Common myeloid progenitor, CD34-positive (primary cell): Measurements from ENCODE around the gene FAM117A.

Experiments used
- CTCF ChIA-PET: fragments of 350-600 bp; sonication (Branson Sonifier 250); formaldehyde crosslinking; loops from one replicate; lab custom pipeline; 2021; ENCODE audit warnings: antibody characterized with exemption; lab: Charles Lee
- POLR2A ChIA-PET: fragments of 350-600 bp; sonication (Branson Sonifier 250); formaldehyde crosslinking; loops from one replicate; lab custom pipeline; 2021; ENCODE audit warnings: antibody characterized with exemption; lab: Charles Lee
- DNase-seq, 3 donors: peaks; one replicate each; pipeline versions ENCODE4 v3.0.0 to v3.0.0-alpha.2; 2013
- H3K27ac ChIP-seq, 2 experiments: 1 replicate in 1 of 2; 2 replicates in 1 of 2; pipeline ENCODE4 v1.7.0; 2013; ENCODE audit warnings: inconsistent platforms in 2 of 2, low read length in 2 of 2, mild to moderate bottlenecking in 2 of 2, low read depth in 1 of 2, moderate library complexity in 1 of 2; ENCODE audit not compliant: severe bottlenecking in 2 of 2, insufficient read depth in 1 of 2, poor library complexity in 1 of 2
- H3K27me3 ChIP-seq, 5 experiments: replicated peaks in 2 of 5; 1 replicate in 3 of 5; 2 replicates in 2 of 5; pipeline versions ENCODE4 v1.6.1 to v1.7.0; 2013; ENCODE audit warnings: low read length in 4 of 5, mild to moderate bottlenecking in 2 of 5, moderate library complexity in 2 of 5, inconsistent platforms in 1 of 5; ENCODE audit not compliant: insufficient read depth in 5 of 5, control insufficient read depth in 4 of 5
- H3K36me3 ChIP-seq, 4 experiments: 1 replicate in 2 of 4; 2 replicates in 2 of 4; pipeline versions ENCODE4 v1.6.1 to v1.7.0; 2013; ENCODE audit warnings: low read length in 3 of 4, control low read depth in 1 of 4, mild to moderate bottlenecking in 1 of 4; ENCODE audit not compliant: control insufficient read depth in 4 of 4, insufficient read depth in 4 of 4
- H3K4me1 ChIP-seq, 4 experiments: 1 replicate in 3 of 4; 2 replicates in 1 of 4; pipeline versions ENCODE4 v1.6.1 to v1.7.1; 2013; ENCODE audit warnings: low read length in 3 of 4, mild to moderate bottlenecking in 3 of 4, control low read depth in 1 of 4, inconsistent platforms in 1 of 4, moderate library complexity in 1 of 4; ENCODE audit not compliant: control insufficient read depth in 4 of 4, insufficient read depth in 4 of 4; ENCODE audit errors: control extremely low read depth in 1 of 4
- H3K4me3 ChIP-seq, 7 experiments: 1 replicate in 4 of 7; 2 replicates in 3 of 7; pipeline versions ENCODE4 v1.5.1 to v1.7.0; 2013; ENCODE audit warnings: mild to moderate bottlenecking in 7 of 7, low read length in 6 of 7, moderate library complexity in 6 of 7, inconsistent platforms in 2 of 7, low read depth in 2 of 7, control low read depth in 1 of 7; ENCODE audit not compliant: insufficient read depth in 4 of 7, control insufficient read depth in 1 of 7; ENCODE audit errors: extremely low read depth in 1 of 7
- H3K9me3 ChIP-seq, 5 experiments: 1 replicate in 4 of 5; 2 replicates in 1 of 5; pipeline versions ENCODE4 v1.6.1 to v1.7.1; 2013; ENCODE audit warnings: low read length in 4 of 5, mild to moderate bottlenecking in 2 of 5, inconsistent platforms in 1 of 5, low read depth in 1 of 5, moderate library complexity in 1 of 5; ENCODE audit not compliant: control insufficient read depth in 4 of 5, insufficient read depth in 2 of 5; ENCODE audit errors: control extremely low read depth in 1 of 5
- WGBS: methylation state at CpG from one replicate; pipeline ENCODE4 v1.1.5; 2013; ENCODE audit not compliant: insufficient coverage; 5-methylcytosine and 5-hydroxymethylcytosine counted together

Gene FAM117A

GRCh38 chr17:49715717-49716279, 48.1 kb downstream of the FAM117A start:
- no peaks in the 10 kb centered on the region for H3K9me3 ChIP-seq
- no peak for DNase-seq
- ChIA-PET POLR2A (interaction anchor here (0.5 kb wide), 1 partner anchor 27 kb away, joined by 3 read pairs; no protein-coding TSS in a partner anchor), CTCF (interaction anchor here (0.5 to 4.4 kb wide), 8 partner anchors 13 to 282 kb away, joined by 3 to 31 read pairs (median 5); partner anchors contain the start of gene KAT7)
- peaks cover 35 to 97% (median 72%) of the 10 kb centered on the region in 4 experiments for H3K36me3 ChIP-seq
- H3K4me1 ChIP-seq: peaks cover 0 to 15% (median 6%) of the 10 kb centered on the region in 4 experiments
- WGBS: 87% methylated on average over 2 of the region's 9 CpGs
- no peaks in the 10 kb centered on the region for H3K27me3 ChIP-seq
- no peak overlapping the region for H3K4me3 ChIP-seq
- H3K27ac ChIP-seq: peak overlapping the region in 1 of 2 experiments; percentile 66

- Histone ChIP-seq H3K4me1 (peaks cover 0 to 21% (median 9%) of the 10 kb centered on the region in 4 experiments), H3K36me3 (peaks cover 33 to 97% (median 72%) of the 10 kb centered on the region in 4 experiments), H3K9me3 (no peaks in the 10 kb centered on the region), H3K27ac (peak overlapping the region in 1 of 2 experiments; percentile 66), H3K27me3 (no peaks in the 10 kb centered on the region), H3K4me3 (no peak overlapping the region)
- CTCF ChIA-PET: interaction anchor here (0.6 to 4.4 kb wide), 7 partner anchors 12 to 283 kb away, joined by 3 to 31 read pairs (median 5); no protein-coding TSS in a partner anchor
- POLR2A ChIA-PET: no interaction called here
- no peak for DNase-seq
- 95% methylated on average over 4 of the region's 4 CpGs for WGBS
Observed at GRCh38 chr17:49715216-49715615, 48.7 kb downstream of the FAM117A start.

GRCh38 chr17:49708515-49709183, 55.3 kb downstream of the FAM117A start:
- CTCF ChIA-PET: interaction anchor here (0.7 to 22.1 kb wide), 30 partner anchors 12 to 290 kb away, joined by 3 to 277 read pairs (median 5); partner anchors contain the start of genes DLX3, FAM117A and NXPH3
- 56% methylated on average over 14 of the region's 15 CpGs for WGBS
- H3K27me3 ChIP-seq: no peaks in the 10 kb centered on the region
- no peaks in the 10 kb centered on the region for H3K9me3 ChIP-seq
- POLR2A ChIA-PET: interaction anchor here (0.6 to 2.7 kb wide), 14 partner anchors 10 to 143 kb away, joined by 3 to 24 read pairs (median 4); partner anchors contain the start of genes FAM117A, KAT7 and NXPH3
- peak overlapping the region in 5 of 7 experiments; percentile 30 to 95 (median 91) for H3K4me3 ChIP-seq
- peak overlapping the region; percentile 98 to 99 for H3K27ac ChIP-seq
- peaks cover 6 to 52% (median 31%) of the 10 kb centered on the region in 4 experiments for H3K4me1 ChIP-seq
- peaks cover 9 to 63% (median 52%) of the 10 kb centered on the region in 4 experiments for H3K36me3 ChIP-seq
- DNase-seq: peak; percentile 49 to 70 (median 69)

GRCh38 chr17:49707608-49708514, 56.1 kb downstream of the FAM117A start, which contains the start of gene SLC35B1:
TSS of gene SLC35B1 (minus strand) at chr17:49707964. CDS start at chr17:49707833, 131 bp downstream.
- H3K4me1 ChIP-seq: peaks cover 6 to 52% (median 31%) of the 10 kb centered on the region in 4 experiments
- POLR2A ChIA-PET: interaction anchor here (0.5 to 2.7 kb wide), 15 partner anchors 9 to 856 kb away, joined by 3 to 24 read pairs (median 5); partner anchors contain the start of genes FAM117A, KAT7 and NXPH3
- peak; percentile 99 to 100 (median 100) for DNase-seq
- H3K4me3 ChIP-seq: peak within 1 kb of the TSS; percentile 77 to 95 (median 87)
- H3K9me3 ChIP-seq: no peaks in the 10 kb centered on the region
- CTCF ChIA-PET: interaction anchor here (0.7 to 22.1 kb wide), 27 partner anchors 11 to 290 kb away, joined by 3 to 277 read pairs (median 5); partner anchors contain the start of genes DLX3, FAM117A and NXPH3
- peak within 1 kb of the TSS; percentile 98 to 99 for H3K27ac ChIP-seq
- no peaks in the 10 kb centered on the region for H3K27me3 ChIP-seq
- WGBS: 2% methylated on average over 49 of the region's 53 CpGs
- H3K36me3 ChIP-seq: peaks cover 11 to 63% (median 55%) of the 10 kb centered on the region in 4 experiments

GRCh38 chr17:49707246-49707607, 56.7 kb downstream of the FAM117A start:
- Histone ChIP-seq H3K27me3 (no peaks in the 10 kb centered on the region), H3K36me3 (peaks cover 11 to 63% (median 58%) of the 10 kb centered on the region in 4 experiments), H3K9me3 (no peaks in the 10 kb centered on the region), H3K4me3 (peak overlapping the region; percentile 77 to 95 (median 87)), H3K4me1 (peaks cover 6 to 49% (median 30%) of the 10 kb centered on the region in 4 experiments), H3K27ac (peak overlapping the region; percentile 98 to 99)
- ChIA-PET POLR2A (interaction anchor here (0.5 to 2.7 kb wide), 7 partner anchors 24 to 855 kb away, joined by 3 to 24 read pairs (median 5); partner anchors contain the start of genes FAM117A and KAT7), CTCF (interaction anchor here (0.7 to 22.1 kb wide), 13 partner anchors 10 to 291 kb away, joined by 3 to 277 read pairs (median 14); partner anchors contain the start of gene NXPH3)
- 0% methylated on average over 12 of the region's 12 CpGs for WGBS
- peak; percentile 55 to 63 (median 62) for DNase-seq

- Histone ChIP-seq H3K27me3 (no peaks in the 10 kb centered on the region), H3K4me1 (peaks cover 6 to 35% (median 24%) of the 10 kb centered on the region in 4 experiments), H3K27ac (no peak overlapping the region), H3K9me3 (no peaks in the 10 kb centered on the region), H3K4me3 (no peak overlapping the region), H3K36me3 (peaks cover 9 to 63% (median 56%) of the 10 kb centered on the region in 4 experiments)
- ChIA-PET POLR2A (interaction anchor here (1.0 kb wide), 1 partner anchor 57 kb away, joined by 3 read pairs; no protein-coding TSS in a partner anchor), CTCF (interaction anchor here (1.2 to 22.1 kb wide), 9 partner anchors 8 to 148 kb away, joined by 3 to 277 read pairs (median 4); partner anchors contain the start of genes FAM117A and NXPH3)
- no peak for DNase-seq
Observed at GRCh38 chr17:49705254-49705653, 58.7 kb downstream of the FAM117A start.
